IMR-90 (cell line): Measurements from ENCODE around the gene MID2. TPM values are rescaled to one million over a fixed set of nuclear protein-coding genes. Genes with fewer than 3 reads are reported as not detected.

ENCODE experiments used
- ATAC-seq: fragments of 200-7000 bp; cut with Tn5 transposase; 2 replicates; pipeline ENCODE4 v1.9.1; 2020; ENCODE audit warnings: low read depth, mild to moderate bottlenecking, moderate library complexity
- BruUV-seq: library from RNA; stranded (reverse); fragments of 400-500 nt; replicated peaks from 2 replicates; lab custom pipeline; 2021; lab: Mats Ljungman, UMichigan
- CTCF ChIA-PET: fragments of 300-600 bp; formaldehyde crosslinking; extraction: SDS; loops from one replicate; lab custom pipeline; 2021; ENCODE audit warnings: antibody characterized with exemption; lab: Yijun Ruan, JAX
- POLR2A ChIA-PET: fragments of 300-600 bp; sonication (Branson Sonifier 250); formaldehyde crosslinking; loops from one replicate; lab custom pipeline; 2022; ENCODE audit warnings: antibody characterized with exemption; ENCODE audit not compliant: unreplicated experiment; lab: Charles Lee
- DNase-seq: peaks from one replicate; pipeline ENCODE4 v3.0.0; 2013
- H2AFZ ChIP-seq: replicated peaks from 2 replicates; pipeline ENCODE3; 2013; ENCODE audit warnings: low read length, mild to moderate bottlenecking; ENCODE audit not compliant: poor library complexity
- H2AK5ac ChIP-seq: 2 replicates; pipeline ENCODE4 v1.6.1; 2013; ENCODE audit warnings: low read depth, low read length, inconsistent platforms
- H2AK9ac ChIP-seq: replicated peaks from 2 replicates; pipeline ENCODE3; 2013; ENCODE audit warnings: mild to moderate bottlenecking, low read depth, low read length, moderate library complexity; ENCODE audit not compliant: poor library complexity
- H2BK120ac ChIP-seq: 2 replicates; pipeline ENCODE4 v1.6.1; 2013; ENCODE audit warnings: low read depth, low read length, inconsistent platforms
- H2BK15ac ChIP-seq: 3 replicates; pipeline ENCODE4 v1.6.1; 2013; ENCODE audit warnings: low read depth, low read length, inconsistent platforms
- H2BK20ac ChIP-seq: 2 replicates; pipeline ENCODE4 v1.6.1; 2013; ENCODE audit warnings: low read depth, mild to moderate bottlenecking, inconsistent platforms, low read length, moderate library complexity
- H2BK5ac ChIP-seq: 2 replicates; pipeline ENCODE4 v1.6.1; 2013; ENCODE audit warnings: mild to moderate bottlenecking, low read depth, low read length, inconsistent platforms; ENCODE audit not compliant: poor library complexity, severe bottlenecking
- H3K14ac ChIP-seq: replicated peaks from 2 replicates; pipeline ENCODE4 v1.6.1; 2013; ENCODE audit warnings: low read depth, low read length, inconsistent platforms
- H3K18ac ChIP-seq: 2 replicates; pipeline ENCODE4 v1.6.1; 2013; ENCODE audit warnings: low read depth, low read length, control low read depth
- H3K23ac ChIP-seq: 2 replicates; pipeline ENCODE4 v1.6.1; 2013; ENCODE audit warnings: low read depth, low read length, inconsistent platforms
- H3K27ac ChIP-seq: 2 replicates; pipeline ENCODE4 v1.5.1; 2013; ENCODE audit warnings: mild to moderate bottlenecking, control low read depth, low read length; ENCODE audit not compliant: insufficient read depth
- H3K27me3 ChIP-seq: 2 replicates; pipeline ENCODE4 v1.6.1; 2013; ENCODE audit warnings: low read length; ENCODE audit not compliant: control insufficient read depth, insufficient read depth
- H3K36me3 ChIP-seq: 2 replicates; pipeline ENCODE4 v1.6.1; 2013; ENCODE audit warnings: low read length, mixed read lengths; ENCODE audit not compliant: control insufficient read depth, insufficient read depth
- H3K4ac ChIP-seq: 2 replicates; pipeline ENCODE4 v1.6.1; 2013; ENCODE audit warnings: low read depth, low read length, inconsistent platforms
- H3K4me1 ChIP-seq: 2 replicates; pipeline ENCODE4 v1.6.1; 2013; ENCODE audit warnings: low read length, mixed read lengths; ENCODE audit not compliant: control insufficient read depth, insufficient read depth
- H3K4me2 ChIP-seq: 2 replicates; pipeline ENCODE4 v1.6.1; 2013; ENCODE audit warnings: low read depth, mild to moderate bottlenecking, control low read depth, low read length, moderate library complexity
- H3K4me3 ChIP-seq: 2 replicates; pipeline ENCODE4 v1.5.1; 2013; ENCODE audit warnings: low read depth, mild to moderate bottlenecking, control low read depth, low read length, moderate library complexity; ENCODE audit not compliant: insufficient read depth
- H3K56ac ChIP-seq: 2 replicates; pipeline ENCODE4 v1.6.1; 2013; ENCODE audit warnings: low read length, inconsistent platforms; ENCODE audit not compliant: insufficient read depth; ENCODE audit errors: extremely low read depth
- H3K79me1 ChIP-seq, 2 experiments: 2 replicates each; pipeline ENCODE4 v1.6.1; 2013; ENCODE audit warnings: low read length in 2 of 2, inconsistent platforms in 1 of 2, low read depth in 1 of 2
- H3K9ac ChIP-seq: 2 replicates; pipeline ENCODE4 v1.6.1; 2013; ENCODE audit warnings: low read depth, low read length, control low read depth
- H3K9me1 ChIP-seq: 2 replicates; pipeline ENCODE4 v1.6.1; 2013; ENCODE audit warnings: low read length, inconsistent platforms; ENCODE audit not compliant: insufficient read depth
- H3K9me3 ChIP-seq: 2 replicates; pipeline ENCODE4 v1.6.1; 2013; ENCODE audit warnings: low read length; ENCODE audit not compliant: control insufficient read depth, insufficient read depth
- H4K20me1 ChIP-seq: 2 replicates; pipeline ENCODE4 v1.6.1; 2013; ENCODE audit warnings: low read length, inconsistent platforms; ENCODE audit not compliant: insufficient read depth
- H4K5ac ChIP-seq: 2 replicates; pipeline ENCODE4 v1.6.1; 2013; ENCODE audit warnings: mild to moderate bottlenecking, low read depth, low read length, control low read depth
- H4K8ac ChIP-seq, 2 experiments: 2 replicates each; pipeline ENCODE4 v1.6.1; 2013; ENCODE audit warnings: low read depth in 2 of 2, low read length in 2 of 2, control low read depth in 1 of 2, inconsistent platforms in 1 of 2
- H4K91ac ChIP-seq: 2 replicates; pipeline ENCODE4 v1.6.1; 2013; ENCODE audit warnings: low read depth, low read length, inconsistent platforms; ENCODE audit not compliant: insufficient read depth
- CHD1 ChIP-seq: IDR thresholded peaks from 2 replicates; pipeline ENCODE4 v1.6.1; 2012; ENCODE audit warnings: low read depth, low read length, improper control_type of control experiment
- MAFK ChIP-seq: IDR thresholded peaks from 2 replicates; pipeline ENCODE4 v1.6.1; 2012; ENCODE audit warnings: low read depth, low read length, improper control_type of control experiment
- MAZ ChIP-seq: IDR thresholded peaks from 2 replicates; pipeline ENCODE4 v1.6.1; 2012; ENCODE audit warnings: low read depth, mild to moderate bottlenecking, low read length, improper control_type of control experiment, moderate library complexity, borderline replicate concordance
- NFE2L2 ChIP-seq: fragments of 150-350 bp; IDR thresholded peaks from 2 replicates; pipeline ENCODE4 v1.6.1; 2016; ENCODE audit warnings: low read depth, mild to moderate bottlenecking, low read length
- RAD21 ChIP-seq: IDR thresholded peaks from 2 replicates; pipeline ENCODE4 v1.6.1; 2012; ENCODE audit warnings: low read length, improper control_type of control experiment
- RCOR1 ChIP-seq: IDR thresholded peaks from 2 replicates; pipeline ENCODE4 v1.6.1; 2012; ENCODE audit warnings: mild to moderate bottlenecking, low read length, improper control_type of control experiment; ENCODE audit not compliant: insufficient replicate concordance
- SMC3 ChIP-seq: fragments of 150-350 bp; IDR thresholded peaks from 2 replicates; pipeline ENCODE4 v1.6.1; 2016; ENCODE audit warnings: low read depth, mild to moderate bottlenecking, antibody characterized with exemption, low read length, moderate library complexity
- WGBS, 2 experiments: methylation state at CpG; one replicate each; pipeline versions ENCODE4 v1.1.5 to v1.1.7; 2013; ENCODE audit warnings: missing lambda C conversion rate in 2 of 2; ENCODE audit not compliant: insufficient read length in 1 of 2; ENCODE audit errors: extremely low coverage in 2 of 2; 5-methylcytosine and 5-hydroxymethylcytosine counted together
- dilution Hi-C: fragments of 300-500 bp; cut with HindIII; formaldehyde crosslinking; loops from one replicate; pipeline ENCODE4 v1.14.3; 2018; ENCODE audit warnings: low sequenced_read_pairs; ENCODE audit not compliant: unreplicated experiment
- in situ Hi-C: fragments of 300-500 bp; cut with MboI; formaldehyde crosslinking; loops from 3 replicates; pipeline ENCODE4 v1.14.3; 2019; ENCODE audit warnings: low sequenced_read_pairs, inconsistent platforms, mixed read lengths
- intact Hi-C: fragments of 100-400 bp; cut with micrococcal nuclease; formaldehyde crosslinking; loops from 2 replicates; pipeline ENCODE4 v1.10.0; 2022
- polyA plus RNA-seq, 3 experiments: library from polyadenylated mRNA; depleted of rRNA; stranded (reverse); fragments of >200 nt; gene quantifications; 2 replicates each; pipeline ENCODE4 v1.2.3, GENCODE V29; 2012; ENCODE audit warnings: low replicate concordance in 1 of 3
- total RNA-seq: library from RNA; depleted of rRNA; stranded (reverse); fragments of >200 nt; gene quantifications from 2 replicates; pipeline ENCODE4 v1.2.3, GENCODE V29; 2012
- TF ChIP-seq, protein P1 (sequence below): conservative IDR thresholded peaks from 2 replicates; pipeline ENCODE4 v1.5.1; 2012; ENCODE audit warnings: mild to moderate bottlenecking, low read depth, low read length, improper control_type of control experiment

Gene MID2
- total and polyA plus RNA-seq, 2 of the 4 experiments (the other 2 are of a cell fraction) = 1.1 to 4.7 TPM

DNA sequence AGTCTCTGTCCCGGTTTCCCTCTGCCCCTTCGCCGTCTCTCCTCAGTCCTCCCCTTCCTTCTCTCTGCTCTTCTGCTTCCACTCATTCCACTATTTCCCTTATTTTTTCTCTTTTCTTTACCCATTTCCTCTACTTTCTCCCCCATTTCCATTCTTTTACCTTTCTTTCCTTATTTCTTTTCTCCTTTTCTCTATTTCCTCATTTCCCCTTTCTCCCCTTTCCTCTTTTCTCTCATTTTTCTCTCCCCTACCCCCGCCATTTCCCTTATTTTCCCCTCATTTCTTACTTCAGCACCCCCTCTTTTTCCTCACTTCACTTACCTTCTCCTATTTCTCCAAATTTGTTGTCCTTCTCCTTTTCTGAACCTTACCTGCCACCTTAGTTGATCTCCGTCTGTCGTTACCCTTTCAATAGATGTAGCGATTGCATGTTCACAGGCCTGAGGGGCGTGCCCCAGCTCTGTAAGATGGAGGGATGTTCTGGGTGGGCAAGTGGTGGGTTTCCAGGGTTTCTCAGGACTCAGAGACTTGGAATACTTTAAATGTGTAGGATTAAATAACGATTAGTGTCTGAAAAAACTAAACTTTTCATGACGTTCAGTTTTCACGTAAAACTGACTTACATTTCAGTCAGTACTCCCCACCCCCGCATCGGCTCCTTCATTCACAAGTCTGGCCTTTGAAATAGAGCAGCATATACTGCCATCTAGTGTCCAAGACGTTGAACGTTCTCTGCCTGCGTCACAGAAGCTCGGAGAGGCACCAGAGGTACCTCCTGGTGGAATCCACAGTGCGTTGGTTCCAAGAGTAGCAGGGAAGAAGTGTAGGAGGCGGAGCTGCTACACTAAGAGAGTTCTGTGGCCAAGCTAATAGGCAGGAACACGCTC, 48.8 kb upstream of the MID2 start:
- ChIA-PET POLR2A (no interaction called here), CTCF (interaction anchor here (0.7 to 1.9 kb wide), 8 partner anchors 10 to 238 kb away, joined by 3 to 8 read pairs (median 3); no protein-coding TSS in a partner anchor)
- H4K5ac ChIP-seq = no peak overlapping the region
- H4K8ac ChIP-seq = no peak overlapping the region
- H2AK5ac ChIP-seq = no peak overlapping the region
- BruUV-seq = no TSS peak
- no peak overlapping the region for H4K91ac ChIP-seq
- peak overlapping the region; percentile 14; the same call in 1 of the 2 replicates for H3K4me3 ChIP-seq
- H2BK120ac ChIP-seq = no peak overlapping the region
- TF ChIP-seq RCOR1 (no peak), CHD1 (no peak), RAD21 (peak; percentile 82), MAZ (no peak), NFE2L2 (no peak), SMC3 (peak; percentile 55), MAFK (no peak)
- TF ChIP-seq, protein P1, sequence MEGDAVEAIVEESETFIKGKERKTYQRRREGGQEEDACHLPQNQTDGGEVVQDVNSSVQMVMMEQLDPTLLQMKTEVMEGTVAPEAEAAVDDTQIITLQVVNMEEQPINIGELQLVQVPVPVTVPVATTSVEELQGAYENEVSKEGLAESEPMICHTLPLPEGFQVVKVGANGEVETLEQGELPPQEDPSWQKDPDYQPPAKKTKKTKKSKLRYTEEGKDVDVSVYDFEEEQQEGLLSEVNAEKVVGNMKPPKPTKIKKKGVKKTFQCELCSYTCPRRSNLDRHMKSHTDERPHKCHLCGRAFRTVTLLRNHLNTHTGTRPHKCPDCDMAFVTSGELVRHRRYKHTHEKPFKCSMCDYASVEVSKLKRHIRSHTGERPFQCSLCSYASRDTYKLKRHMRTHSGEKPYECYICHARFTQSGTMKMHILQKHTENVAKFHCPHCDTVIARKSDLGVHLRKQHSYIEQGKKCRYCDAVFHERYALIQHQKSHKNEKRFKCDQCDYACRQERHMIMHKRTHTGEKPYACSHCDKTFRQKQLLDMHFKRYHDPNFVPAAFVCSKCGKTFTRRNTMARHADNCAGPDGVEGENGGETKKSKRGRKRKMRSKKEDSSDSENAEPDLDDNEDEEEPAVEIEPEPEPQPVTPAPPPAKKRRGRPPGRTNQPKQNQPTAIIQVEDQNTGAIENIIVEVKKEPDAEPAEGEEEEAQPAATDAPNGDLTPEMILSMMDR = peak; percentile 80
- H3K4me2 ChIP-seq = peak overlapping the region; percentile 75
- no peak overlapping the region for H3K18ac ChIP-seq
- H3K9me1 ChIP-seq = no peaks in the 10 kb centered on the region
- H3K56ac ChIP-seq = no peak overlapping the region
- peak; percentile 87 for DNase-seq
- intact Hi-C loops = loop anchor here (1.0 to 5.0 kb wide), 7 partner anchors 59 to 885 kb away; no protein-coding TSS in a partner anchor
- dilution Hi-C loops = no loop called here
- H3K9me3 ChIP-seq = no peaks in the 10 kb centered on the region
- peak overlapping the region; percentile 36 for H2AFZ ChIP-seq
- no peaks in the 10 kb centered on the region for H4K20me1 ChIP-seq
- H2AK9ac ChIP-seq = peak overlapping the region; percentile 44
- no peak overlapping the region for H3K4ac ChIP-seq
- H3K4me1 ChIP-seq = no peaks in the 10 kb centered on the region
- no peak overlapping the region for H2BK5ac ChIP-seq
- no peak overlapping the region for H3K9ac ChIP-seq
- H3K14ac ChIP-seq = no peak overlapping the region
- no peak overlapping the region for H3K27ac ChIP-seq
- no peak overlapping the region for H2BK20ac ChIP-seq
- peak; percentile 88 for ATAC-seq
- H2BK15ac ChIP-seq = no peak overlapping the region
- WGBS, 2 experiments = 36 to 88% methylated on average over 1 to 5 of the region's 20 CpGs
- in situ Hi-C loops = loop anchor here (5.0 kb wide), 1 partner anchor 120 kb away; no protein-coding TSS in a partner anchor
- H3K36me3 ChIP-seq = no peaks in the 10 kb centered on the region
- H3K79me1 ChIP-seq = no peaks in the 10 kb centered on the region
- peaks cover 31% of the 10 kb centered on the region for H3K27me3 ChIP-seq
- no peak overlapping the region for H3K23ac ChIP-seq
